ENCODE measurements around the gene PPIL1.

DNA sequence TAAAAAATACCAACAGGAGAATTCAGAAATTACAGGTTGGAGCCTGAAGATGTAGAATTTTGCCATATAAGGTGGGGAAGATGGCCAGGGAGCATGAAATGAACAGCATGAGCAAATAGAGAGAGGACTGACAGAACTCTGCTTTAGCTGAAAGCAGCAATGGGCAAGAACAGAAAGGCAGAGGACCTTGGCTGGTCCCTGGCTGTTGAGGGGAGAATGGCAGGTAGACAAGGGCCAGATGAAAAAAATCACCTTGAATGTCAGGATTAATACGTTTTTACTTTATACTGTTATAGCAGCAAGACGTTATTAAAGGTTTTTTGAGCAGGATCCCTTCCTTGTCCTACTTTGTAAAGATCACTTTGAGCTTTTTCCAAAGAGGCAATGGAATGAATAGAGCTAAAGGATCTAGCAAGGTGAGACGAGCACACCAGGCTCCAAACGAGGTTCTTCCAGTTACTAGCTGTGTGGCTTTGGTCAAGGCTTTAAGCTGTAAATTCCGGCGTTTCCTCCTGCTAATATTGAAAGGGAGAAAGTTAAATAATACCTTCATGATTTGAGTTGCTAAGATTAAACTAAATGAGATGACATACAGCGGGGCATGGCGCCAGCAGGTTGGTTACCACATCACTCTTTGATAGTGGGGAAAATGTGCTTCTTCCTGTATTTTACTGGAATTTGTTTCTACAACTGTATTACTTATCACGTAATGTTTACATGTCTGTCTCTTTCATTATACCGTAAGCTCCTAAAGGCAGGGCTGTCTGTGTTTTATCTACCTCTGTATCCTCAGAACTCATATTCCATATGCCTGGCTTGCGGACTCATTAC, 776 bp downstream of the PPIL1 start:
- TF ChIP-seq, protein P1, sequence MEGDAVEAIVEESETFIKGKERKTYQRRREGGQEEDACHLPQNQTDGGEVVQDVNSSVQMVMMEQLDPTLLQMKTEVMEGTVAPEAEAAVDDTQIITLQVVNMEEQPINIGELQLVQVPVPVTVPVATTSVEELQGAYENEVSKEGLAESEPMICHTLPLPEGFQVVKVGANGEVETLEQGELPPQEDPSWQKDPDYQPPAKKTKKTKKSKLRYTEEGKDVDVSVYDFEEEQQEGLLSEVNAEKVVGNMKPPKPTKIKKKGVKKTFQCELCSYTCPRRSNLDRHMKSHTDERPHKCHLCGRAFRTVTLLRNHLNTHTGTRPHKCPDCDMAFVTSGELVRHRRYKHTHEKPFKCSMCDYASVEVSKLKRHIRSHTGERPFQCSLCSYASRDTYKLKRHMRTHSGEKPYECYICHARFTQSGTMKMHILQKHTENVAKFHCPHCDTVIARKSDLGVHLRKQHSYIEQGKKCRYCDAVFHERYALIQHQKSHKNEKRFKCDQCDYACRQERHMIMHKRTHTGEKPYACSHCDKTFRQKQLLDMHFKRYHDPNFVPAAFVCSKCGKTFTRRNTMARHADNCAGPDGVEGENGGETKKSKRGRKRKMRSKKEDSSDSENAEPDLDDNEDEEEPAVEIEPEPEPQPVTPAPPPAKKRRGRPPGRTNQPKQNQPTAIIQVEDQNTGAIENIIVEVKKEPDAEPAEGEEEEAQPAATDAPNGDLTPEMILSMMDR (IDR thresholded peaks at IDR 0.05), result peak in 1 of 4 experiments; percentile 16
- no peak for TF ChIP-seq POLR2A (IDR thresholded peaks at IDR 0.05)
